PFSK-1 (cell line): ENCODE data around the gene TFF2.

ENCODE experiments used
- FOXP2 ChIP-seq: optimal IDR thresholded peaks from 2 replicates; pipeline ENCODE3; 2011; ENCODE audit warnings: borderline replicate concordance, control low read depth, inconsistent platforms; ENCODE audit not compliant: insufficient read depth; ENCODE audit errors: extremely low read length, extremely low read depth
- POLR2AphosphoS5 ChIP-seq: IDR thresholded peaks from 2 replicates; pipeline ENCODE4 v1.6.1; 2012; ENCODE audit warnings: low read depth, mild to moderate bottlenecking, control low read depth, low read length, moderate library complexity
- REST ChIP-seq, 2 experiments: IDR thresholded peaks; 2 replicates each; pipeline versions ENCODE4 v1.6.1 to v1.8.0; 2011 to 2012; ENCODE audit warnings: low read depth in 2 of 2, low read length in 2 of 2, control low read depth in 1 of 2, inconsistent platforms in 1 of 2, mild to moderate bottlenecking in 1 of 2, moderate library complexity in 1 of 2; ENCODE audit not compliant: insufficient read depth in 1 of 2
- SIN3A ChIP-seq: IDR thresholded peaks from 2 replicates; pipeline ENCODE4 v1.6.1; 2012; ENCODE audit warnings: mild to moderate bottlenecking, low read length, moderate library complexity, borderline replicate concordance; ENCODE audit not compliant: insufficient read depth
- TAF1 ChIP-seq: IDR thresholded peaks from 2 replicates; pipeline ENCODE4 v1.6.1; 2012; ENCODE audit warnings: low read length, control low read depth, borderline replicate concordance; ENCODE audit not compliant: insufficient read depth

TFF2 gene

GRCh38 chr21:42341776-42342542 is 8.8 kb downstream of the TFF2 start:
- TF ChIP-seq TAF1 (no peak), REST (IDR thresholded peaks at IDR 0.05; ENCODE audit: insufficient read depth in 1 of 2, low read depth in 2 of 2, low read length in 2 of 2) (no peak), POLR2AphosphoS5 (no peak), SIN3A (no peak), FOXP2 (no peak)

DNA sequence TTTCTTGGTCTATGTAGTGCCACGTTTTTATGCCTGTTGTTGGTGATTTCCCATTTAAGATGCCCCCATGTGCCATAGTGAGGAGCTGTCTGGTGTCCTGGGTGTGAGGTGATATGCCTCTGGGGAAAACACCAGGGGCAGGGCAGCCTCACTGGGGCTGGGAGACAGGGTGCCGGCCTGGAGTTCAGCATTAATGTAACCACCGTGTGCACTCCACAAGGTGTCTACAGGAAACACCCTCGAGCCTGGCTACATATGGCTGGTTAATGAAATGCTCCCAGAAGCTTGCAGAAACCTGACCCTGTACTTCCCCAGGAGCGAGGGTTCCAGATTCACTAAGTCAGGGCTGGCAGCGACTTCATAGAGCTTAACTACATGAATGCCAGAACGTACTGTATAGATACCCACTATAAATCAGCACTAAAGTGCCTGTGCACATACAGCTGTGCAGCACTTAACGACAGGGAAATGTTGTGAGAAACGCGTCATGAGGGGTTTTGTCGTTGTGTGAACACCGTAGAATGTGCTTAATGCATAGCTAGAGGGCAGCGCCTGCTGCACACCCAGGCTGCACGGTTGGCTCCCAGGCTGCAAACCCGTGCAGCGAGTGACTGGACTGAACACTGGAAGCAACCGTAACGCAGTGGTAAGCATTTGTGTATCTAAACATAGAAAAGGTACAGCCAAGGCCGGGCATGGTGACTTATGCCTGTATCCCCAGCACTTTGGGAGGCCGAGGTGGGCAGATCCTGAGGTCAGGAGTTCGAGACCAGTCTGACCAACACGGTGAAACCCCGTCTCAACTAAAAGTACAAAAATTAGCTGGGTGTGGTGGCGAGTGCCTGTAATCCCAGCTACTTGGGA is 10.4 kb downstream of the TFF2 start:
- TF ChIP-seq FOXP2 = no peak
- TF ChIP-seq SIN3A = no peak
- TF ChIP-seq TAF1 = no peak
- no peak for TF ChIP-seq REST (IDR thresholded peaks at IDR 0.05; ENCODE audit: insufficient read depth in 1 of 2, low read depth in 2 of 2, low read length in 2 of 2)
- TF ChIP-seq POLR2AphosphoS5 = no peak

GRCh38 chr21:42338729-42339715 is 11.8 kb downstream of the TFF2 start:
- no peak for TF ChIP-seq POLR2AphosphoS5
- no peak for TF ChIP-seq SIN3A
- TF ChIP-seq TAF1 = no peak
- no peak for TF ChIP-seq FOXP2
- no peak for TF ChIP-seq REST (IDR thresholded peaks at IDR 0.05; ENCODE audit: insufficient read depth in 1 of 2, low read depth in 2 of 2, low read length in 2 of 2)

DNA sequence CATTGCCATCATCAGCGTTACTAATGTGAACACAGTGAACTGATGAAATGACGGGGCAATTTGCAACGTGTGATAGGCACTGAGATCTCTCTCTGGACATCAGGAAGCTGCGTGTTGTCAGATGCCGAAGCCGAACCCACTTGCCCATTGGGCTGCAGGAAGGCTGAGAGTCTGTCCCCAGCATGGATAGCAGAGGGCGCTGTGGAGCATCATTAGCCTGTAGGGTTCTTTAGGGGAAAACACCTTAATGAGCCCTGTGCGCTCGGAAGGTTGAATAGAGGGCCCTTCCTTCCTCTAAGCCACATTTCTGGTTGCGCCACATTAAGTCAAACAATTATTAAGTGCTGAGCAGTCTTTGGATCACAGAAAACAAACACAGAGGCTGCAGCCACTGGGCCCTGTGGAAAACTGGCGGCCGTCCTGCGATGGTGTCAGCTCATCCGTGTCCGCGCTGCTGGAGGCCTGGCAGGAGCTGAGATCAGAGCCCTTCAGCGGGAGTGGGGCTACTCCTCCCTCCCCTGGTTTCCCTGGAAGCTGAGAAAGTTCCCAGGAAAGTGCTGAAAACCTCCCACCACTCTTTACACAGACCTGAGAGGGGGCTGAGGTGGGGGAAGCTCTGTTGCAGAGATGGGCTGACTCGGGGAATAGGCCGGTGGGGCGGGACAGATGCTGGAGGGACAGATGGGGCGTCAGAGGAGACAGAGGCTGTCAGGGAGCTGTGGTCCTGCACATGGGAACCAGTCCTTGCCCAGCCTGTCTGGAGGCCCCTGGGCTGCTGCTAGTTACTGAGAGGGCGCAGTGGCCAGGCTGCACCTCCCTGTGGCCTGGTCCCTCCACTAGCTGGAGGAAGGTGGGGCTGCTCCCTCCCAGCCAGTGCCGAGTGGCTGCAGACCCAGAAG is 12.7 kb downstream of the TFF2 start:
- TF ChIP-seq POLR2AphosphoS5 = no peak
- TF ChIP-seq FOXP2 = no peak
- TF ChIP-seq TAF1 = no peak
- no peak for TF ChIP-seq REST (IDR thresholded peaks at IDR 0.05; ENCODE audit: insufficient read depth in 1 of 2, low read depth in 2 of 2, low read length in 2 of 2)
- TF ChIP-seq SIN3A = no peak
